B cell (primary cell): Measurements from ENCODE around the gene ADGRL2. TPM values are rescaled to one million over a fixed set of nuclear protein-coding genes. Genes with fewer than 3 reads are reported as not detected.

Experiments
- ATAC-seq: fragments of 200-7000 bp; cut with Tn5 transposase; one replicate; pipeline ENCODE4 v1.10.0; 2021; ENCODE audit warnings: low read depth, mild to moderate bottlenecking, moderate number of reproducible peaks, moderate library complexity
- CTCF ChIA-PET: fragments of 350-600 bp; sonication (Branson Sonifier 250); formaldehyde crosslinking; loops from one replicate; lab custom pipeline; 2021; ENCODE audit warnings: antibody characterized with exemption, inconsistent platforms; lab: Charles Lee
- POLR2A ChIA-PET: fragments of 350-600 bp; sonication (Branson Sonifier 250); formaldehyde crosslinking; loops from one replicate; lab custom pipeline; 2021; ENCODE audit warnings: antibody characterized with exemption; lab: Charles Lee
- DNase-seq: peaks from one replicate; pipeline ENCODE4 v3.0.0; 2013
- H2AFZ ChIP-seq: 2 replicates; pipeline ENCODE4 v1.6.1; 2012; ENCODE audit warnings: mild to moderate bottlenecking, low read depth, low read length; ENCODE audit not compliant: insufficient read depth, poor library complexity, severe bottlenecking
- H3K27ac ChIP-seq, 2 donors: 1 replicate in 1 of 2; 2 replicates in 1 of 2; pipeline ENCODE4 v1.5.1; 2012 to 2013; ENCODE audit warnings: low read length in 2 of 2, mild to moderate bottlenecking in 2 of 2, moderate library complexity in 1 of 2
- H3K27me3 ChIP-seq, 4 experiments: fragments of 200-600 bp in 1 of 4; sonication (generic) in 1 of 4; replicated peaks in 1 of 4; 1 replicate in 2 of 4; 2 replicates in 2 of 4; pipeline versions ENCODE4 v1.6.1 to v1.7.0; 2013 to 2016; ENCODE audit warnings: low read length in 3 of 4, mild to moderate bottlenecking in 2 of 4, mixed read lengths in 1 of 4, moderate library complexity in 1 of 4; ENCODE audit not compliant: insufficient read depth in 4 of 4, control insufficient read depth in 3 of 4; ENCODE audit errors: control extremely low read depth in 1 of 4
- H3K36me3 ChIP-seq, 2 experiments: replicated peaks in 1 of 2; 1 replicate in 1 of 2; 2 replicates in 1 of 2; pipeline versions ENCODE4 v1.6.1 to v1.7.1; 2013; ENCODE audit warnings: low read length in 1 of 2; ENCODE audit not compliant: insufficient read depth in 2 of 2, control insufficient read depth in 1 of 2; ENCODE audit errors: control extremely low read depth in 1 of 2, extremely low read depth in 1 of 2
- H3K4me1 ChIP-seq, 2 donors: fragments of 200-600 bp in 1 of 2; sonication (generic) in 1 of 2; 1 replicate in 1 of 2; 2 replicates in 1 of 2; pipeline versions ENCODE4 v1.5.1 to v1.6.1; 2013 to 2017; ENCODE audit warnings: low read length in 2 of 2; ENCODE audit not compliant: control insufficient read depth in 2 of 2, insufficient read depth in 2 of 2
- H3K4me2 ChIP-seq: replicated peaks from 2 replicates; pipeline ENCODE3; 2012; ENCODE audit warnings: mild to moderate bottlenecking, low read depth, low read length; ENCODE audit not compliant: poor library complexity, severe bottlenecking
- H3K4me3 ChIP-seq, 5 experiments: fragments of 200-600 bp in 1 of 5; sonication (generic) in 1 of 5; 1 replicate in 3 of 5; 2 replicates in 2 of 5; pipeline versions ENCODE4 v1.5.1 to v1.7.0; 2011 to 2016; ENCODE audit warnings: low read length in 4 of 5, mild to moderate bottlenecking in 4 of 5, low read depth in 2 of 5, control low read depth in 1 of 5, moderate library complexity in 1 of 5; ENCODE audit not compliant: insufficient read depth in 1 of 5; ENCODE audit errors: control extremely low read depth in 1 of 5, extremely low read depth in 1 of 5
- H3K79me2 ChIP-seq: fragments of 200-600 bp; sonication (generic); one replicate; pipeline ENCODE4 v1.6.0; 2016; ENCODE audit warnings: low read length; ENCODE audit not compliant: control insufficient read depth, insufficient read depth
- H3K9ac ChIP-seq: fragments of 200-600 bp; sonication (generic); 2 replicates; pipeline ENCODE4 v1.6.1; 2017; ENCODE audit warnings: mild to moderate bottlenecking, low read length, moderate library complexity
- H3K9me3 ChIP-seq, 3 donors: one replicate each; pipeline versions ENCODE4 v1.6.1 to v1.7.1; 2013; ENCODE audit warnings: low read length in 2 of 3; ENCODE audit not compliant: control insufficient read depth in 2 of 3, insufficient read depth in 1 of 3; ENCODE audit errors: control extremely low read depth in 1 of 3
- H4K20me1 ChIP-seq: 2 replicates; pipeline ENCODE4 v1.6.0; 2012; ENCODE audit warnings: mild to moderate bottlenecking, low read length; ENCODE audit not compliant: insufficient read depth, control insufficient read depth, poor library complexity, severe bottlenecking
- H3K27ac Mint-ChIP-seq: one replicate; pipeline ENCODE4 v1.8.0; 2021; ENCODE audit warnings: mixed read lengths
- H3K27me3 Mint-ChIP-seq: one replicate; pipeline ENCODE4 v1.8.0; 2021; ENCODE audit warnings: mixed read lengths
- H3K4me1 Mint-ChIP-seq: one replicate; pipeline ENCODE4 v1.8.0; 2021; ENCODE audit warnings: mixed read lengths
- H3K4me3 Mint-ChIP-seq: one replicate; pipeline ENCODE4 v1.8.0; 2021; ENCODE audit warnings: mixed read lengths
- H3K9me3 Mint-ChIP-seq: one replicate; pipeline ENCODE4 v1.8.0; 2022; ENCODE audit warnings: mixed read lengths; ENCODE audit not compliant: insufficient read depth
- EZH2 ChIP-seq: IDR thresholded peaks from 2 replicates; pipeline ENCODE4 v1.6.1; 2012; ENCODE audit warnings: borderline replicate concordance, low read depth, mild to moderate bottlenecking, moderate library complexity, low read length; ENCODE audit not compliant: insufficient read depth, poor library complexity, severe bottlenecking
- WGBS: methylation state at CpG from one replicate; pipeline ENCODE4 v1.1.5; 2013; ENCODE audit warnings: missing lambda C conversion rate; ENCODE audit not compliant: insufficient coverage; 5-methylcytosine and 5-hydroxymethylcytosine counted together
- intact Hi-C: fragments of 100-400 bp; cut with micrococcal nuclease; formaldehyde crosslinking; loops from one replicate; pipeline ENCODE4 v1.10.0; 2022
- polyA plus RNA-seq: library from polyadenylated mRNA; depleted of rRNA; stranded (reverse); fragments of >200 nt; gene quantifications from 2 replicates; pipeline ENCODE4 v1.2.3, GENCODE V29; 2012
- total RNA-seq, 2 donors: library from RNA; stranded (reverse); fragments of 120-200 nt in 1 of 2; gene quantifications; 1 replicate in 1 of 2; 2 replicates in 1 of 2; pipeline versions ENCODE4 v1.2.3 to v1.2.4, GENCODE V29; 2013 to 2022
- TF ChIP-seq, protein P1 (sequence below): fragments of 200-600 bp; IDR thresholded peaks from one replicate; pipeline ENCODE4 v1.8.0; 2022; ENCODE audit warnings: antibody characterized with exemption, mild to moderate bottlenecking

Gene ADGRL2
- total and polyA plus RNA-seq, 2 donors (not counting 1 experiment from before 2014, with no cell fraction given): not detected

DNA sequence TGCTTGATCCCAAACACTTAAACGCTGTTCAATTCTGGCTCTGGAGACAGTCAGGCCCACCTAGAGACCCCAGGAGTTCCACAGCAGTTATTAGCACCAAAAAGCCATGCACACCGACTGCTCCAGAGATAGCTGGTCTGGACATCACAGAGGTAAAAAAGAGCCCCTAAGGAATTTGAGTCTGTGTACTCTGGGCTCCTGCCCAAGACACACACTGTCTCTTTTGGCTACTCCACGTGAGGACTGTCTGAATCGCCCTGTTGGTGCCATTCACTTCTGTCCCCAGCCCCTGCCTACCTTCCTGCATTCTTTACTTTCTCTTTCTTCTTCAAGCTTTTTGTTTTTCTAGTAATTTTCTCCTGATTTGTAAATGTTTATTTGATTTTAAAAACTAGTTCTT lies 197.4 kb downstream of the ADGRL2 start:
- no peaks in the 10 kb centered on the region for H3K9me3 ChIP-seq
- H4K20me1 ChIP-seq: no peaks in the 10 kb centered on the region
- no peak overlapping the region for H2AFZ ChIP-seq
- no peaks in the 10 kb centered on the region for H3K79me2 ChIP-seq
- H3K9ac ChIP-seq: no peak overlapping the region
- ChIA-PET CTCF (no interaction called here), POLR2A (no interaction called here)
- Mint-ChIP-seq H3K4me1 (no peaks in the 10 kb centered on the region), H3K27me3 (no peaks in the 10 kb centered on the region), H3K27ac (no peak overlapping the region), H3K9me3 (no peaks in the 10 kb centered on the region), H3K4me3 (no peak overlapping the region)
- 44% methylated on average over 2 of the region's 4 CpGs for WGBS
- H3K27me3 ChIP-seq: no peaks in the 10 kb centered on the region
- ATAC-seq: no peak
- H3K36me3 ChIP-seq: no peaks in the 10 kb centered on the region
- DNase-seq: no peak
- no peak overlapping the region for H3K27ac ChIP-seq
- H3K4me3 ChIP-seq: no peak overlapping the region
- no peak overlapping the region for H3K4me2 ChIP-seq
- no peaks in the 10 kb centered on the region for H3K4me1 ChIP-seq
- TF ChIP-seq EZH2: no peak
- TF ChIP-seq, protein P1, sequence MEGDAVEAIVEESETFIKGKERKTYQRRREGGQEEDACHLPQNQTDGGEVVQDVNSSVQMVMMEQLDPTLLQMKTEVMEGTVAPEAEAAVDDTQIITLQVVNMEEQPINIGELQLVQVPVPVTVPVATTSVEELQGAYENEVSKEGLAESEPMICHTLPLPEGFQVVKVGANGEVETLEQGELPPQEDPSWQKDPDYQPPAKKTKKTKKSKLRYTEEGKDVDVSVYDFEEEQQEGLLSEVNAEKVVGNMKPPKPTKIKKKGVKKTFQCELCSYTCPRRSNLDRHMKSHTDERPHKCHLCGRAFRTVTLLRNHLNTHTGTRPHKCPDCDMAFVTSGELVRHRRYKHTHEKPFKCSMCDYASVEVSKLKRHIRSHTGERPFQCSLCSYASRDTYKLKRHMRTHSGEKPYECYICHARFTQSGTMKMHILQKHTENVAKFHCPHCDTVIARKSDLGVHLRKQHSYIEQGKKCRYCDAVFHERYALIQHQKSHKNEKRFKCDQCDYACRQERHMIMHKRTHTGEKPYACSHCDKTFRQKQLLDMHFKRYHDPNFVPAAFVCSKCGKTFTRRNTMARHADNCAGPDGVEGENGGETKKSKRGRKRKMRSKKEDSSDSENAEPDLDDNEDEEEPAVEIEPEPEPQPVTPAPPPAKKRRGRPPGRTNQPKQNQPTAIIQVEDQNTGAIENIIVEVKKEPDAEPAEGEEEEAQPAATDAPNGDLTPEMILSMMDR: no peak
- intact Hi-C loops: no loop called here

DNA sequence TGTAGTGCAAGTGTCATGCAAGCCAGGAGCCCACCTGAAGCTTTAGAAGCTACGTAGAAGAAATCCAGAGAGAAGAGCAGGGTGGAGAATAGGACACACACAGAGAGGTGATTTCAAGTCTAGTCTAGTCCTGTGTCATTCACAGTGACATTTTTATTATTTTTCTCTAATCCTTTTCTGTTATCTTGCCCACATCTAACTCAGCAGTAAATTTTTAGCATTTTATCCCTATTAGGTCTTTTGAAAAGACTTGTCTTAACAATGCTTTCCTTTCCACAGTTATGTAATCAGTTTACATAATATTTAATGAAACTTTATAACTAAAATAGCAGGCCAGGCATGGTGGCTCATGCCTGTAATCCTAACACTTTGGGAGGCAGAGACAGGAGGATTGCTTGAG lies 198.6 kb downstream of the ADGRL2 start:
- ATAC-seq (no peak), DNase-seq (no peak)
- no peak overlapping the region for H2AFZ ChIP-seq
- no peaks in the 10 kb centered on the region for H3K27me3 ChIP-seq
- no peak overlapping the region for H3K4me2 ChIP-seq
- TF ChIP-seq, protein P1: no peak
- no peak for TF ChIP-seq EZH2
- H3K79me2 ChIP-seq: no peaks in the 10 kb centered on the region
- H3K4me3 ChIP-seq: no peak overlapping the region
- H3K36me3 ChIP-seq: no peaks in the 10 kb centered on the region
- H3K9me3 ChIP-seq: no peaks in the 10 kb centered on the region
- no peaks in the 10 kb centered on the region for H3K9me3 Mint-ChIP-seq
- no peaks in the 10 kb centered on the region for H3K4me1 ChIP-seq
- H3K27ac ChIP-seq: no peak overlapping the region
- POLR2A ChIA-PET: no interaction called here
- H3K27me3 Mint-ChIP-seq: no peaks in the 10 kb centered on the region
- CTCF ChIA-PET: no interaction called here
- H4K20me1 ChIP-seq: no peaks in the 10 kb centered on the region
- no peak overlapping the region for H3K4me3 Mint-ChIP-seq
- intact Hi-C loops: no loop called here
- H3K4me1 Mint-ChIP-seq: no peaks in the 10 kb centered on the region
- H3K9ac ChIP-seq: no peak overlapping the region
- no CpG with 5 or more reads among the region's 1 CpG for WGBS
- no peak overlapping the region for H3K27ac Mint-ChIP-seq
